Tibial nerve (tissue), 4 donors: ENCODE results near the gene TGM2. TPM values are rescaled to one million over a fixed set of nuclear protein-coding genes. Genes with fewer than 3 reads are reported as not detected.

Source experiments
- DNase-seq, 2 donors: peaks; one replicate each; pipeline ENCODE4 v3.0.0-alpha.2; 2019; ENCODE audit warnings: low spot score in 2 of 2
- H3K27ac ChIP-seq, 4 donors: fragments of 200-600 bp; sonication (generic) in 3 of 4; one replicate each; pipeline ENCODE4 v1.5.1; 2017 to 2019; ENCODE audit warnings: mild to moderate bottlenecking in 1 of 4
- H3K27me3 ChIP-seq, 2 donors: fragments of 200-600 bp; sonication (generic) in 1 of 2; one replicate each; pipeline versions ENCODE4 v1.5.1 to v1.6.0; 2017 to 2019
- H3K36me3 ChIP-seq, 3 donors: fragments of 200-600 bp; sonication (generic); one replicate each; pipeline ENCODE4 v1.5.1; 2018 to 2019
- H3K4me1 ChIP-seq, 4 donors: fragments of 200-600 bp; sonication (generic) in 3 of 4; one replicate each; pipeline ENCODE4 v1.5.1; 2017 to 2019
- H3K4me3 ChIP-seq, 4 donors: fragments of 200-600 bp; sonication (generic) in 3 of 4; one replicate each; pipeline ENCODE4 v1.5.1; 2017 to 2019; ENCODE audit warnings: mild to moderate bottlenecking in 1 of 4, moderate library complexity in 1 of 4
- H3K9me3 ChIP-seq, 4 donors: fragments of 200-600 bp; sonication (generic) in 3 of 4; one replicate each; pipeline ENCODE4 v1.5.1; 2017 to 2019
- CTCF ChIP-seq, 5 experiments: fragments of 200-600 bp in 3 of 5; fragments of 450-650 bp in 2 of 5; sonication (generic) in 3 of 5; IDR thresholded peaks; one replicate each; pipeline ENCODE4 v1.5.1; 2016 to 2019; ENCODE audit warnings: antibody characterized with exemption in 5 of 5, mild to moderate bottlenecking in 3 of 5, moderate library complexity in 2 of 5
- EP300 ChIP-seq, 2 donors: sonication (generic); formaldehyde crosslinking; IDR thresholded peaks; one replicate each; pipeline ENCODE4 v1.6.1; 2017; ENCODE audit warnings: antibody characterized with exemption in 2 of 2, mild to moderate bottlenecking in 1 of 2
- POLR2A ChIP-seq, 2 donors: fragments of 450-650 bp; IDR thresholded peaks; one replicate each; pipeline ENCODE4 v1.6.1; 2017; ENCODE audit warnings: antibody characterized with exemption in 2 of 2, mild to moderate bottlenecking in 2 of 2, moderate library complexity in 2 of 2
- WGBS, 2 donors: methylation state at CpG; one replicate each; pipeline ENCODE4 v1.1.5; 2018; 5-methylcytosine and 5-hydroxymethylcytosine counted together
- total RNA-seq, 4 donors: library from RNA; depleted of rRNA; stranded (reverse); fragments of >200 nt; gene quantifications; one replicate each; pipeline ENCODE4 v1.1.0, GENCODE V29; 2016

TGM2 gene
- total RNA-seq, 4 donors from 2014 or later = 17.0 to 87.6 (median 55.8) TPM

DNA sequence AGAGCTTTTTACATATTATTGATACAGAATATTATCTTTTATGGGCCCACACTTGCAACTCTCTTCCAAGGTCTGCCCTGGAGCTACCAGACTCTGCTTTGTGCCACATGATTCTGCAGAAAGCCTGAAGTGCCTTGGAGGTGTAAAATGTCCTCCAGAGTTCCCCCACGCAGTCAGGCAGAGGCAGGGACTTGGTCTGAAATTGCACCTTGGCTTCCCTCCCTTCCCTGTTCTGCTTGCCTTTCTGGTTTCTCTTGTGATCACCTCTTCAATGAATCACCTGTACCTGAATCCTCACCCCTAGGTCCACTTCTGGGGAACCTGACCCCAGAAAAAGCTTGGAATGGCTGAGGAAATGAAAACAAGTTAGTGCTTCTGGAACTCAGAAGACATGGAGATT is 43.0 kb upstream of the TGM2 start:
- no peak for DNase-seq
- TF ChIP-seq POLR2A (IDR thresholded peaks at IDR 0.05) = no peak
- no peak for TF ChIP-seq EP300 (IDR thresholded peaks at IDR 0.05)
- TF ChIP-seq CTCF (IDR thresholded peaks at IDR 0.05) = no peak
- H3K4me3 ChIP-seq = no peak overlapping the region
- no peak overlapping the region for H3K27ac ChIP-seq
- H3K9me3 ChIP-seq = no peaks in the 10 kb centered on the region
- H3K36me3 ChIP-seq = no peaks in the 10 kb centered on the region
- H3K4me1 ChIP-seq = peaks cover 0 to 11% (median 0%) of the 10 kb centered on the region in 4 donors
- H3K27me3 ChIP-seq = no peaks in the 10 kb centered on the region
- 85 to 89% methylated on average over 1 of the region's 1 CpG for WGBS, 2 donors

- Histone ChIP-seq H3K4me3 (no peak overlapping the region), H3K9me3 (no peaks in the 10 kb centered on the region), H3K36me3 (no peaks in the 10 kb centered on the region), H3K27ac (no peak overlapping the region), H3K27me3 (no peaks in the 10 kb centered on the region), H3K4me1 (peaks cover 0 to 6% (median 0%) of the 10 kb centered on the region in 4 donors)
- TF ChIP-seq CTCF (IDR thresholded peaks at IDR 0.05) (no peak), POLR2A (IDR thresholded peaks at IDR 0.05) (no peak), EP300 (IDR thresholded peaks at IDR 0.05) (no peak)
- 69 to 76% methylated on average over 2 of the region's 2 CpGs for WGBS, 2 donors
- no peak for DNase-seq
These were observed 42.6 kb upstream of the TGM2 start for GRCh38 chr20:38207621-38208020.

DNA sequence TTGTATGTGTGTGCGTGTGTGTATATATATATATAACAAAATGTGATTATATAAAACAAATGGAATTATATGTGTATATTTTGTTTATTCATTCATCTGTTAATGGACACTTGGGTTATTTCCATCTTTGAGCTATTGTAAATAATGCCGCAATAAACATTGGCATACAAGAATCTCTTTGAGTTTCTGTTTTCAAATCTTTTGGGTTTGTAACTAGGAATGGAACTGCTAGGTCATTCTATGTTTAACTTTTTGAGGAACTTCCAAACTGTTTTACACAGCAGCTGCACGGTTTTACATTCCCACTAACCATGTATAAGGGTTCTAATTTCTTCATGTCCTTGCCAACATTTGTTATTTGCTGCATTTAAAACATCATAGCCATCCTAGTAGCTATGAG is 39.9 kb upstream of the TGM2 start:
- no peak for TF ChIP-seq POLR2A (IDR thresholded peaks at IDR 0.05)
- no peak for TF ChIP-seq CTCF (IDR thresholded peaks at IDR 0.05)
- TF ChIP-seq EP300 (IDR thresholded peaks at IDR 0.05) = no peak
- Histone ChIP-seq H3K27me3 (no peaks in the 10 kb centered on the region), H3K4me3 (no peak overlapping the region), H3K9me3 (no peaks in the 10 kb centered on the region), H3K36me3 (no peaks in the 10 kb centered on the region), H3K4me1 (no peaks in the 10 kb centered on the region), H3K27ac (no peak overlapping the region)
- no peak for DNase-seq
- 44 to 48% methylated on average over 3 of the region's 3 CpGs for WGBS, 2 donors

DNA sequence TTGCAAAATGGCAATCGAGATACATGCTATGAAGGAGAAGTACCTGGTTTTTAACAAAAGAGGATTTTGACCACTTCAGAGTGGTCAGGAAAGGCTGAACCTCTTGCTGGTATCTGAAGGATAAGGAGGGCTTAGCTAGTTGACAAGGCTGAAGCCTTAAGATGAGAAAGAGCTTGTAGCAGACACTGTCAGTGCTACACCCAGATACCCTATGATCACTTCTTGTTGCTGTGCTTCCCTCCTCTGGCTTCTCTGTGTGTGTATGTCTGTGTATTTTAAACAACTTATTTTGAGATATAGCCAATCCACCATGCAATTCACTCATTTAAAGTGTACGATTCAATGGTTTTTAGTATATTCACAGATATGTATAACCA is 38.9 kb upstream of the TGM2 start:
- H3K27me3 ChIP-seq = no peaks in the 10 kb centered on the region
- H3K27ac ChIP-seq = no peak overlapping the region
- no peaks in the 10 kb centered on the region for H3K9me3 ChIP-seq
- no peak for TF ChIP-seq EP300 (IDR thresholded peaks at IDR 0.05)
- H3K4me1 ChIP-seq = peaks cover 0 to 4% (median 0%) of the 10 kb centered on the region in 4 donors
- 82 to 84% methylated on average over 2 of the region's 2 CpGs for WGBS, 2 donors
- no peaks in the 10 kb centered on the region for H3K36me3 ChIP-seq
- no peak overlapping the region for H3K4me3 ChIP-seq
- no peak for DNase-seq

- TF ChIP-seq POLR2A (IDR thresholded peaks at IDR 0.05) = no peak
- TF ChIP-seq EP300 (IDR thresholded peaks at IDR 0.05) = no peak
- no peak for TF ChIP-seq CTCF (IDR thresholded peaks at IDR 0.05)
- Histone ChIP-seq H3K9me3 (no peaks in the 10 kb centered on the region), H3K27me3 (no peaks in the 10 kb centered on the region), H3K4me3 (no peak overlapping the region), H3K27ac (no peak overlapping the region), H3K36me3 (no peaks in the 10 kb centered on the region), H3K4me1 (peaks cover 0 to 4% (median 0%) of the 10 kb centered on the region in 4 donors)
- WGBS, 2 donors = 89 to 90% methylated on average over 6 of the region's 6 CpGs
- DNase-seq = no peak
These were observed 38.4 kb upstream of the TGM2 start for GRCh38 chr20:38203337-38203980.

DNA sequence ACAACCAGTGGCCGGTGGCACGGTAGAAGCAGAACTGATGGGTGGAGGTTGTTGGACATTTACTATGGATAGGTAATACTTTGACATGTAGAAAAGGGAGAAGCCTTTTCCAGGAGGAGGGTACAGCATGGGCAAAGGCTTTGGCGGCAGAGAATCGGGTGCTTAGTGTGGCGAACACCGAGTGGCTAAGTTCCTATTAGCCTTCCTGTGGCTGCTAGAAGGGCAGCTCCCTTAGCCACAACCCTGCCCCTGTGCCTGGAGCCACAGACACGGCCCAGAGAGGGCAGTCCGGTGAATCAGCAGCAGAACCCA is 37.9 kb upstream of the TGM2 start:
- peaks cover 0 to 4% (median 0%) of the 10 kb centered on the region in 4 donors for H3K4me1 ChIP-seq
- H3K9me3 ChIP-seq = no peaks in the 10 kb centered on the region
- no peak overlapping the region for H3K4me3 ChIP-seq
- no peaks in the 10 kb centered on the region for H3K36me3 ChIP-seq
- DNase-seq = no peak
- H3K27ac ChIP-seq = no peak overlapping the region
- H3K27me3 ChIP-seq = no peaks in the 10 kb centered on the region
- TF ChIP-seq EP300 (IDR thresholded peaks at IDR 0.05) (no peak), CTCF (IDR thresholded peaks at IDR 0.05) (no peak), POLR2A (IDR thresholded peaks at IDR 0.05) (no peak)
- 85 to 89% methylated on average over 8 of the region's 8 CpGs for whole genome bisulfite sequencing, 2 donors
